Inflammatory macrophage treated with lipopolysaccharide for 1 hour (primary cell): ENCODE measurements around the gene RGS5.

Experiments used
- DNase-seq, 2 donors: peaks; one replicate each; pipeline ENCODE4 v3.0.0-alpha.2; 2020 to 2022

Gene RGS5

DNA sequence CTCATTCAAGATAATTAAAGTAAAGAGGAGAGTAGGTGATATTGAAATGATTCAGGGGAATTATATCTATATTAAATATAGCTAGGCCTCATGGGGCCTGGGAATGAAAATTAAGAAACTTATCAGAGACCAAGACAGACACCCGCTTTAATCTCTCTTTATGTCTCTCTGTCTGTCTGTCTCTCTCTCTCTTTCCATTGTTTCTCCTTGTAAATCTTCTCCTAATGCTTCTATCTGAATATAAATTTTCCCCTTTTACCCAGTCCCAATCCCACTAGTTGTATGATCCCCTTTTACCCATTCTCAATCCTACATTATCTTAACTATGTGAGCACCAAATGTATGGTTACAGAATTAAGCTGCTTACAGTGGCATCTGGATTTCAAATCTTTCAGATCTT is 61.2 kb downstream of the RGS5 start:
- DNase-seq = no peak

- DNase-seq = no peak
Observed at GRCh38 chr1:163137556-163138265, 65.0 kb downstream of the RGS5 start.

GRCh38 chr1:163131981-163132380 is 70.7 kb downstream of the RGS5 start:
- no peak for DNase-seq

GRCh38 chr1:163130225-163130856 is 72.4 kb downstream of the RGS5 start:
- no peak for DNase-seq

DNA sequence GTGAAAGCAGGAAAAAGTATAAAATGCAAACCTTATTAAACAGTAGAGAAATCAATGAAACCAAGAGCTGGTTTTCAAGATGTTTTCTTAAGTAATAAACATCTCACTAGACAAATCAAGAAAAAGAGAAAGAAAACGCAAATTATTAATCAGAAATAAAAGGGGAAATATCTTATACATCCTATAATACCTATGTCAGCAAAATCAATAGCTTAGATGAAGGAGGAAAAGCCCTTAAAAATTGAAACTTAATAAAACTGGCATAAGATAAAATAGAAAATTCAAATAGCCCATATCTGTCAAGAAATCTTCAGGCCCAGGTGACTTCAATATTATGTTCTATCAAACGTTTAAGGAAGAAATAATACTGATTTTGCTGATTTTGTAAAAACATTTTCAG is 74.4 kb downstream of the RGS5 start:
- no peak for DNase-seq

DNA sequence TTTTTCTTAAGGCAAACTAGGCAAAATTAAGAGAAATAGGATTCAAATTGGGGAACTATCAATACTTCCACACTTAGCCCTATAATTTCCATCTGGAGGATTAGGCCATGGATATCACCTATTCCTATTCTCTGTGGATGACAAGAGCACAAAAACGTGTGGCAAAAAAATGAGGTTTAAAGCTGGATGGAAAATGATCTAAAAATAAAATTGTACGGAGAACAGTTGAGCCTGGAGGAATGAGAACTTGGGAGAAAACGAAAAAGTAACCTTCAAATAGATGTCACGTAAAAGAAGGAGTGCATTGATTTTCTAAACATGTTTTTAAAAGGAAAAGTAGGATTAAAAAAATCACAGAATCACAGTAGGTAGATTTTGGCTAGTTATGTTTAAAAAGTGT is 77.9 kb downstream of the RGS5 start:
- no peak for DNase-seq

GRCh38 chr1:163120372-163120771 is 82.3 kb downstream of the RGS5 start:
- DNase-seq = no peak

GRCh38 chr1:163119707-163120106 is 83.0 kb downstream of the RGS5 start:
- no peak for DNase-seq

DNA sequence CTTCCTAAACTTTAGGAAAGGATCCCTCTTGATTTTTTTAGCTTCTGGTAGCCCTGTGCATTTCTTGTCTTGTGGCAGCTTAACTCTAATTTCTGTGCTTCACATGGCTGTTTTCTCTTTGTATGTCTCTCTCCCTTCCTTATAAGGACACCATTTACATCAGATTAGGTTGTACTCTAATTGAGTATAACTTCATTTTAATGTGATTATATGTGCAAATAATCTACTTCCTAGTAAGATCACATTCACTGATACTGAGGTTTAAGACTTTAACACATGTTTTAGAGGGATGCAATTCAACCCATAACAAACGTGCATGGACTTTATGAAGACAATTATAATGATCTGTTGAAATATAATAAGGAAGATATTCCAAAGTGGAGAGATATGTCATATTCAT is 86.8 kb downstream of the RGS5 start:
- no peak for DNase-seq

- DNase-seq = no peak
Observed at GRCh38 chr1:163107655-163108054, 95.1 kb downstream of the RGS5 start.

- no peak for DNase-seq
Observed at GRCh38 chr1:163106364-163106987, 96.2 kb downstream of the RGS5 start.

GRCh38 chr1:163104385-163105099 is 98.2 kb downstream of the RGS5 start:
- DNase-seq = no peak

DNA sequence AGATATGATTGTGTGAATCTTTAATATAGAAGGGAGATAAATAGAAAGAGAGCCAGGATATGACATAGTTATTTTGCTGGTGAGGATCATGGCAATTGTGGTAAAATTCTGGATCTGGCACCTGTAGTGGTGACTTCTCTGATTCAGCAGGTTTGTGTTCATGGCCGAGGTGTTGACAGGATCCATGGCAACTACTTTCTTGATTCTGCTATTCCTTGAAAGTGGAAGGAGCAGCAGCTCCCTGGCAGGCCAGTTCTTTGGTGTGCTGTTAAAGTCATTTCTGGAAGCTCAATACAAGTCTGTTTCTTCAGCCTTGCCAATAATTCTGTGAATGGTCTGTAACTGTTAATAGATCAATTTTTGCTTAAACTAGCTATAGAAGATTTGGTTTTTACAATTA is 100.1 kb downstream of the RGS5 start:
- no peak for DNase-seq

GRCh38 chr1:163095213-163095612 is 107.5 kb downstream of the RGS5 start:
- DNase-seq = no peak

DNA sequence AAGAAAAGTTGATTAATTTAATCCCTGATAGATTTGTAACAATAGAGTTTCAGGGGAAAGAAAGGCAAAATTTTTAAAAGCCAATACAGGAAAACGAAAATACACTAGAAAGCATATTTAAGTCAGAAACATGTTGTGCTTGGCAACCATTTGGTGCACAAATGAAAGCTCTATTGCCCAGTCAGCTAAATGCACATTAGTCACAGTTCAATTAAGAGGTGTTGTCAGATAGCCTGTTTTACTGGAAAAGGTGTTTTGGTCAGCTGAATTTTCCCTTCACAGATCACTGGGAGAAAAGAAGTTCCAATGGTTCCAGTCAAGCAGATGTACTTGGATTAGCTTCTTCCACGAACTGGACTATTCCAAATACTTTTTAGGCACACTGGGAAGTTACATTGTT is 108.1 kb downstream of the RGS5 start:
- no peak for DNase-seq

- no peak for DNase-seq
Observed at GRCh38 chr1:163094182-163094581, 108.5 kb downstream of the RGS5 start.

GRCh38 chr1:163093579-163093978 is 109.1 kb downstream of the RGS5 start:
- DNase-seq = no peak

DNA sequence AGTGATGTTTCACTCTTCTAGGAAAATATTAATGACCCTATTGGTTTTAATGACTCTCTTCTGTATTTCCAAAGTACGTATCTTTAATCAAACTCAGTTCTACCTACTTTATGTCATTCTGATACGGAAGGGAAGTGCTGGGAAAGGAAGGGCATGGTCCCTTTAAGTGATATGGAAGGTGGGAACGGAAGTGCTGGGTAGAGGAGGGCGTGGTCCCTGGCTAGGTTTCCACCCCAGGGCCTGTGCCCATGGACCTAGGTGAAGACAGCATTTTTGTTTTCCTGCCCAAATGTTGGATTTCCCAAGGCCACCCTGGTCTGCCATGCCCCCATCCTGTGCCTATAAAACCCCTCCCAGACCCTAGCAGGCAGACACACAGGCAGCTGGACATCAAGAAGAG is 109.5 kb downstream of the RGS5 start:
- no peak for DNase-seq
